ENCODE data around the gene DFFB.
A peak's percentile ranks its signal among the peaks of the same experiment; 100 is the strongest.

DFFB gene

DNA sequence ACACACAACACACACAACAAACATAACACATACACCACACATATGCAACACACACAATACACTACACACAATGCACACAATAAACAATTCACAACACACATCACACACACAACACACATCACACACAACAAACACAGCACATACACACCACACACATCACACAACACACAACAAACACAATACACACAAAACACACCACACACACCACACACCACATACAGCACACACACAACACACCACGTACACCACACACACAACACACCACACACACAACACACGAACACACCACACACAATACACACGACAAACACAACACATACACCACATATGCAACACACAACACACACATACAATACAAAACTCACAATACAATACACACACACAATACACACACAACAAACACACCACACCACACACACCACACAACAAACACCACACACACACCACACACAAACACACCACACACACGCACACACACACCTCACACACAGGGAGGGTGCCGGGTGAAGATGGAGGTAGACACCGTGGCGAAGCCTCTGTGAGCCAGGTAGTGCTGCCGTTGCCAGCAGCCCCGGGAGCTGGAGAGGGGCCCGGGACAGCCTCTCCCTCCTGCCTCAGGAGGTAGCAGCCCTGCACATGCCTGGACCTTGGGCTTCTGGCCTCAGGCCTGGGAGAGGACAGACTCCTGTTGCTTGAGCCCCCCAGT is 73.2 kb downstream of the DFFB start (continued):
- TF ChIP-seq ZNF747 (tag by site-specific recombination; IDR thresholded peaks at IDR 0.05) (no peak), ZNF837 (tag by site-specific recombination; IDR thresholded peaks at IDR 0.05) (no peak), ZNF629 (tag by site-specific recombination; IDR thresholded peaks at IDR 0.05) (no peak), FEZF1 (tag by site-specific recombination; IDR thresholded peaks at IDR 0.05) (no peak), ZNF48 (tag by site-specific recombination; IDR thresholded peaks at IDR 0.05) (no peak), MYNN (tag by site-specific recombination; IDR thresholded peaks at IDR 0.05; ENCODE audit: borderline replicate concordance) (no peak), ZNF146 (tag by site-specific recombination; IDR thresholded peaks at IDR 0.05) (no peak), IKZF3 (tag by site-specific recombination; IDR thresholded peaks at IDR 0.05) (no peak), ZSCAN5A (tag by site-specific recombination; IDR thresholded peaks at IDR 0.05) (no peak), ZNF324 (tag by site-specific recombination; IDR thresholded peaks at IDR 0.05) (no peak), ZNF513 (tag by site-specific recombination; IDR thresholded peaks at IDR 0.05) (no peak), ZNF292 (tag by site-specific recombination; IDR thresholded peaks at IDR 0.05; ENCODE audit: borderline replicate concordance, low read depth) (peak; percentile 2; the same call in 1 of the 2 replicates), GFI1B (tag by site-specific recombination; IDR thresholded peaks at IDR 0.05) (no peak), ZNF621 (tag by site-specific recombination; IDR thresholded peaks at IDR 0.05) (peak; percentile 85; the same call in 1 of the 2 replicates), ZNF114 (tag by site-specific recombination; IDR thresholded peaks at IDR 0.05) (0 out of 2 replicates have a peak, but pooled peaks have one; percentile 90), ZNF473 (tag by site-specific recombination; IDR thresholded peaks at IDR 0.05) (peak; percentile 65; the same call in 1 of the 2 replicates), ZNF654 (tag by site-specific recombination; IDR thresholded peaks at IDR 0.05; ENCODE audit: low read depth) (no peak), HOXC10 (CRISPR knock-in tag; IDR thresholded peaks at IDR 0.05) (no peak), KLF8 (tag by site-specific recombination; IDR thresholded peaks at IDR 0.05) (no peak), ZNF664 (tag by site-specific recombination; IDR thresholded peaks at IDR 0.05) (no peak), ZBTB48 (tag by site-specific recombination; IDR thresholded peaks at IDR 0.05) (no peak), ZNF510 (tag by site-specific recombination; IDR thresholded peaks at IDR 0.05; ENCODE audit: insufficient replicate concordance) (no peak), ZNF239 (tag by site-specific recombination; IDR thresholded peaks at IDR 0.05) (peak; percentile 15; the same call in 1 of the 2 replicates), ZNF202 (tag by site-specific recombination; IDR thresholded peaks at IDR 0.05; ENCODE audit: borderline replicate concordance) (no peak), ZNF138 (tag by site-specific recombination; IDR thresholded peaks at IDR 0.05; ENCODE audit: borderline replicate concordance) (no peak), ZBTB8A (tag by site-specific recombination; IDR thresholded peaks at IDR 0.05) (no peak), ZSCAN30 (tag by site-specific recombination; IDR thresholded peaks at IDR 0.05) (no peak), ZNF366 (tag by site-specific recombination; conservative IDR thresholded peaks at IDR 0.05) (no peak), ZNF426 (tag by site-specific recombination; IDR thresholded peaks at IDR 0.05) (no peak), KLF7 (tag by site-specific recombination; IDR thresholded peaks at IDR 0.05; ENCODE audit: borderline replicate concordance) (no peak)
- TF ChIP-seq, protein P1, sequence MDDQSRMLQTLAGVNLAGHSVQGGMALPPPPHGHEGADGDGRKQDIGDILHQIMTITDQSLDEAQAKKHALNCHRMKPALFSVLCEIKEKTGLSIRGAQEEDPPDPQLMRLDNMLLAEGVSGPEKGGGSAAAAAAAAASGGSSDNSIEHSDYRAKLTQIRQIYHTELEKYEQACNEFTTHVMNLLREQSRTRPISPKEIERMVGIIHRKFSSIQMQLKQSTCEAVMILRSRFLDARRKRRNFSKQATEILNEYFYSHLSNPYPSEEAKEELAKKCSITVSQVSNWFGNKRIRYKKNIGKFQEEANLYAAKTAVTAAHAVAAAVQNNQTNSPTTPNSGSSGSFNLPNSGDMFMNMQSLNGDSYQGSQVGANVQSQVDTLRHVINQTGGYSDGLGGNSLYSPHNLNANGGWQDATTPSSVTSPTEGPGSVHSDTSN (CRISPR knock-in tag; IDR thresholded peaks at IDR 0.05): no peak
- TF ChIP-seq, protein P2, sequence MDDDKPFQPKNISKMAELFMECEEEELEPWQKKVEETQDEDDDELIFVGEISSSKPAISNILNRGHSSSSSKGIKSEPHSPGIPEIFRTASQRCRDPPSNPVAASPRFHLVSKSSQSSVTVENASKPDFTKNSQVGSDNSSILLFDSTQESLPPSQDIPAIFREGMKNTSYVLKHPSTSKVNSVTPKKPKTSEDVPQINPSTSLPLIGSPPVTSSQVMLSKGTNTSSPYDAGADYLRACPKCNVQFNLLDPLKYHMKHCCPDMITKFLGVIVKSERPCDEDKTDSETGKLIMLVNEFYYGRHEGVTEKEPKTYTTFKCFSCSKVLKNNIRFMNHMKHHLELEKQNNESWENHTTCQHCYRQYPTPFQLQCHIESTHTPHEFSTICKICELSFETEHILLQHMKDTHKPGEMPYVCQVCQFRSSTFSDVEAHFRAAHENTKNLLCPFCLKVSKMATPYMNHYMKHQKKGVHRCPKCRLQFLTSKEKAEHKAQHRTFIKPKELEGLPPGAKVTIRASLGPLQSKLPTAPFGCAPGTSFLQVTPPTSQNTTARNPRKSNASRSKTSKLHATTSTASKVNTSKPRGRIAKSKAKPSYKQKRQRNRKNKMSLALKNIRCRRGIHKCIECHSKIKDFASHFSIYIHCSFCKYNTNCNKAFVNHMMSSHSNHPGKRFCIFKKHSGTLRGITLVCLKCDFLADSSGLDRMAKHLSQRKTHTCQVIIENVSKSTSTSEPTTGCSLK (tag by site-specific recombination; IDR thresholded peaks at IDR 0.05): no peak
- TF ChIP-seq, protein P3, sequence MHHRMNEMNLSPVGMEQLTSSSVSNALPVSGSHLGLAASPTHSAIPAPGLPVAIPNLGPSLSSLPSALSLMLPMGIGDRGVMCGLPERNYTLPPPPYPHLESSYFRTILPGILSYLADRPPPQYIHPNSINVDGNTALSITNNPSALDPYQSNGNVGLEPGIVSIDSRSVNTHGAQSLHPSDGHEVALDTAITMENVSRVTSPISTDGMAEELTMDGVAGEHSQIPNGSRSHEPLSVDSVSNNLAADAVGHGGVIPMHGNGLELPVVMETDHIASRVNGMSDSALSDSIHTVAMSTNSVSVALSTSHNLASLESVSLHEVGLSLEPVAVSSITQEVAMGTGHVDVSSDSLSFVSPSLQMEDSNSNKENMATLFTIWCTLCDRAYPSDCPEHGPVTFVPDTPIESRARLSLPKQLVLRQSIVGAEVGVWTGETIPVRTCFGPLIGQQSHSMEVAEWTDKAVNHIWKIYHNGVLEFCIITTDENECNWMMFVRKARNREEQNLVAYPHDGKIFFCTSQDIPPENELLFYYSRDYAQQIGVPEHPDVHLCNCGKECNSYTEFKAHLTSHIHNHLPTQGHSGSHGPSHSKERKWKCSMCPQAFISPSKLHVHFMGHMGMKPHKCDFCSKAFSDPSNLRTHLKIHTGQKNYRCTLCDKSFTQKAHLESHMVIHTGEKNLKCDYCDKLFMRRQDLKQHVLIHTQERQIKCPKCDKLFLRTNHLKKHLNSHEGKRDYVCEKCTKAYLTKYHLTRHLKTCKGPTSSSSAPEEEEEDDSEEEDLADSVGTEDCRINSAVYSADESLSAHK (tag by site-specific recombination; IDR thresholded peaks at IDR 0.05): no peak

Measured in HEK293 (cell line).